Activated CD4-positive, alpha-beta T cell treated with anti-CD3 and anti-CD28 coated beads for 36 hours (primary cell): Measurements from ENCODE around the gene CHST10. TPM values are rescaled to one million over a fixed set of nuclear protein-coding genes. Genes with fewer than 3 reads are reported as not detected.
"Not testable (repeated sequence)": the region's sequence is repeated elsewhere in the genome, so short reads cannot be mapped to it uniquely, and the experiment has no call there.

ENCODE experiments used
- ATAC-seq: fragments of 200-7000 bp; cut with Tn5 transposase; one replicate; pipeline ENCODE4 v1.10.0; 2021; ENCODE audit warnings: mild to moderate bottlenecking, moderate library complexity
- CTCF ChIA-PET: fragments of 350-600 bp; sonication (Branson Sonifier 250); formaldehyde crosslinking; loops from one replicate; lab custom pipeline; 2021; ENCODE audit warnings: antibody characterized with exemption; lab: Charles Lee
- POLR2A ChIA-PET: fragments of 350-600 bp; sonication (Branson Sonifier 250); formaldehyde crosslinking; loops from one replicate; lab custom pipeline; 2021; ENCODE audit warnings: antibody characterized with exemption, inconsistent platforms; lab: Charles Lee
- DNase-seq: peaks from one replicate; pipeline ENCODE4 v3.0.0-alpha.2; 2020
- H3K27ac Mint-ChIP-seq: one replicate; pipeline ENCODE4 v1.8.0; 2021; ENCODE audit warnings: mixed read lengths
- H3K27me3 Mint-ChIP-seq: one replicate; pipeline ENCODE4 v1.8.0; 2021; ENCODE audit warnings: mixed read lengths
- H3K36me3 Mint-ChIP-seq: one replicate; pipeline ENCODE4 v1.8.0; 2021; ENCODE audit warnings: low read depth, mixed read lengths
- H3K4me1 Mint-ChIP-seq: one replicate; pipeline ENCODE4 v1.8.0; 2021; ENCODE audit warnings: mixed read lengths
- H3K4me3 Mint-ChIP-seq: one replicate; pipeline ENCODE4 v1.8.0; 2021; ENCODE audit warnings: mild to moderate bottlenecking, moderate library complexity, mixed read lengths
- H3K9me3 Mint-ChIP-seq: one replicate; pipeline ENCODE4 v1.8.0; 2021; ENCODE audit warnings: low read depth, mixed read lengths
- intact Hi-C, 2 experiments: fragments of 100-400 bp; cut with DNase I in 1 of 2; cut with micrococcal nuclease in 1 of 2; formaldehyde crosslinking; loops; one replicate each; pipeline versions ENCODE4 v1.14.2 to v1.15.1; 2022 to 2024; cut with DNase I, micrococcal nuclease
- total RNA-seq, 2 experiments: library from RNA; stranded (reverse); gene quantifications; one replicate each; pipeline ENCODE4 v1.2.3, GENCODE V29; 2021

The CHST10 gene
- total RNA-seq, 2 experiments from 2014 or later, result 5.9 to 6.2 TPM

DNA sequence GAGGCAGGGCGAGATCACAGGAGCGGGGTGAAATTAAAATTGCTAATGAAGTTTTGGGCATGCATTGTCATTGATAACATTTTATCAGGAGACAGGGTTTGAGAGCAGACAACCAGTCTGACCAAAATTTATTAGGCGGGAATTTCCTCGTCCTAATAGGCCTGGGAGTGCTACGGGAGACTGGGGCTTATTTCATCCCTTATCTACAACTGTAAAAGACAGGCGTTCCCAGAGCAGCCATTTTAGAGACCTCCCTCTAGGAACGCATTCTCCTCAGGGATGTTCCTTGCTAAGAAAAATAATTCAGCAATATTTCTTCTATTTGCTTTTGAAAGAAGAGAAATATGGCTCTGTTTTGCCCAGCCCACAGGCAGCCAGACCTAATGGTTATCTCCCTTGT lies 55.2 kb downstream of the CHST10 start:
- H3K9me3 Mint-ChIP-seq, H3K27me3 Mint-ChIP-seq, ATAC-seq, POLR2A ChIA-PET, DNase-seq, H3K4me1 Mint-ChIP-seq, CTCF ChIA-PET, H3K4me3 Mint-ChIP-seq, intact Hi-C loops, H3K36me3 Mint-ChIP-seq, H3K27ac Mint-ChIP-seq: not testable (repeated sequence)

DNA sequence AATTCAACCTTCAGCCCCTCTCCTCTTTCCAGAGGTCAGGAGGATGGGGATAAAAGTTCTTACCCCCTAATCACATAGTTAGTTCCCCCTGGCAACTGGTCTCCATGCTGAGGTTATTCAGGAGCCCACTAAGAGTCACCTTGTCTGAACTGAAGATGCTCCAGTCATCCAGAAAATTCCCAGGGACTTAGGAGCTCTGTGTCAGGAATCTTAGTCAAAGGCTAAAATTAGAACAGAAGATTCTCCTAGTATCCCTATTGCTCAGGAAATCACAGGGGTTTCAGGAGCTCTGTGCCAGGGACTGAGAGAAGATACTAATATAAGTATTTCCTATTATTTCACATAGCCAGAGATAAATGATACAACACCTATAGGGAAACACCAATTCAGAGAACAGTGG lies 57.9 kb downstream of the CHST10 start:
- ATAC-seq (no peak), DNase-seq (no peak)
- ChIA-PET CTCF (no interaction called here), POLR2A (no interaction called here)
- Mint-ChIP-seq H3K36me3 (no peaks in the 10 kb centered on the region), H3K9me3 (peaks cover 8% of the 10 kb centered on the region), H3K27me3 (peaks cover 10% of the 10 kb centered on the region), H3K4me1 (no peaks in the 10 kb centered on the region), H3K27ac (no peak overlapping the region), H3K4me3 (no peak overlapping the region)
- intact Hi-C loops, result no loop called here

DNA sequence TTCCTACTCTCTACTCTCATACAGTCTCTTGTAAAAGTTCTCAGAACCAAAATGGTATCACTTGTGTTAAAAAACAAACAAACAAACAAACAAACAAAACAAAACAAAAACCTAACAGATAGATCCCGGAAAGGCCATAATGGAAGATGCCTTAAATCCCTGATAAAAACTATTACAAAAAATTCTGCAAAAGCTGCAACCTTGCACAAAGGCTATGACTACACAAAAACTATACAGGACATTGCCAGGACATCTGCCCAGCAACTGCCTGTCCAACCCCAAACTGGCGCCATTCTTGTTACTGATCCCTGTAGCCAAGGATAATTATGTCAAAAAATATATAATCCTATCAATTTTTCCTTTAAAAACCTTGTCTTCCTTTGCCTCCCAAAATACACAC lies 58.9 kb downstream of the CHST10 start:
- ChIA-PET CTCF (no interaction called here), POLR2A (no interaction called here)
- DNase-seq (no peak), ATAC-seq (no peak)
- H3K36me3 Mint-ChIP-seq, result no peaks in the 10 kb centered on the region
- intact Hi-C loops, result no loop called here
- no peaks in the 10 kb centered on the region for H3K4me1 Mint-ChIP-seq
- H3K9me3 Mint-ChIP-seq, result peaks cover 8% of the 10 kb centered on the region
- H3K27ac Mint-ChIP-seq, result no peak overlapping the region
- no peak overlapping the region for H3K4me3 Mint-ChIP-seq
- H3K27me3 Mint-ChIP-seq, result peaks cover 15% of the 10 kb centered on the region

DNA sequence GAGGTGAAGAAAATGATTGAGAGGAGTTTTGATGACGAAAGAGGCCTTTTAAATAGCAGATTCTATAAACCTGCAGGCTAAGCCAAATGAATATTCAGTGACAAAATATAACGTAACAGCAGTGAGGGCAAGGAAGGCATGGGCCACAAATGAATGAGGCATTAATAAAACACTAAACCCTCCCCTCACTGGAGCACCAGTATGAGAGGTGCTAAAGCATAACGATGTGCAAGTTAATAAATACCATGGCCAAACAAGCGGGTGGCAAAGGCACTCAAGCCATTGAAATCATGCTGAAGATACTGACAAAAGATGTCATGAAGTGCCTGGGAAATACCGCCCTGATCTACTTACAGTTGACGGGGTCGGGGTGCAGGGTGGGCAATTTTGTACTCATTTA lies 64.9 kb downstream of the CHST10 start:
- H3K4me1 Mint-ChIP-seq, result no peaks in the 10 kb centered on the region
- peaks cover 20% of the 10 kb centered on the region for H3K27me3 Mint-ChIP-seq
- H3K9me3 Mint-ChIP-seq, result no peaks in the 10 kb centered on the region
- H3K36me3 Mint-ChIP-seq, result no peaks in the 10 kb centered on the region
- no peak overlapping the region for H3K27ac Mint-ChIP-seq
- intact Hi-C loops, result no loop called here
- no peak for DNase-seq
- ATAC-seq, result no peak
- ChIA-PET CTCF (no interaction called here), POLR2A (no interaction called here)
- no peak overlapping the region for H3K4me3 Mint-ChIP-seq

DNA sequence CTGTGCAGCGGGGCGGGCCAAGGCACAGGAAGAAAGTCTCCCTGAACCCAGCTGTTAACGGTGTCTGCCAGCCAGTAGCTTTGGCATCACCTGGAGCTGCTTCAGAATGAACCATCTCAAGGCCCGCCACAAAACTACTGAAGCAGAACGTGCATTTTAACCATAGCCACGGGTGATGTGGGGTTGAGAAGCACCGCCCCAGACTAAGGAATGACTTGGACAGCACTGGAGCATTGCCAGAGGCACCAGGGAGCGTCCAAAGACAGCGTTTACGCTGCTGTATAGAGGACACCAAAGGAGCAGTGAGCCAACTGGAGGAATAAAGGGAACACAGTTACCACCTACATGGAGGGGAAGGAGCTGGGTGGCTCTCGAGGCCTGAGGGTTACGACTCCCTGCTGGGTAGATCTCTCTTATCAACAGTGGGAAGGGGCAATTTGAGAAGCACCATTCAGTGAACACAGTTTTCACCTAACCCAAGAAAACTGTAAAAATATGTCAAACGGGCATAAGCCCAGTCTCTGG lies 66.7 kb downstream of the CHST10 start:
- H3K27ac Mint-ChIP-seq, result no peak overlapping the region
- H3K4me1 Mint-ChIP-seq, result no peaks in the 10 kb centered on the region
- H3K36me3 Mint-ChIP-seq, result no peaks in the 10 kb centered on the region
- DNase-seq (no peak), ATAC-seq (no peak)
- no peak overlapping the region for H3K4me3 Mint-ChIP-seq
- H3K9me3 Mint-ChIP-seq, result no peaks in the 10 kb centered on the region
- ChIA-PET POLR2A (no interaction called here), CTCF (interaction anchor here (2.5 kb wide), 1 partner anchor 31 kb away, joined by 7 read pairs; no protein-coding TSS in a partner anchor)
- intact Hi-C loops, result no loop called here
- peaks cover 14% of the 10 kb centered on the region for H3K27me3 Mint-ChIP-seq

DNA sequence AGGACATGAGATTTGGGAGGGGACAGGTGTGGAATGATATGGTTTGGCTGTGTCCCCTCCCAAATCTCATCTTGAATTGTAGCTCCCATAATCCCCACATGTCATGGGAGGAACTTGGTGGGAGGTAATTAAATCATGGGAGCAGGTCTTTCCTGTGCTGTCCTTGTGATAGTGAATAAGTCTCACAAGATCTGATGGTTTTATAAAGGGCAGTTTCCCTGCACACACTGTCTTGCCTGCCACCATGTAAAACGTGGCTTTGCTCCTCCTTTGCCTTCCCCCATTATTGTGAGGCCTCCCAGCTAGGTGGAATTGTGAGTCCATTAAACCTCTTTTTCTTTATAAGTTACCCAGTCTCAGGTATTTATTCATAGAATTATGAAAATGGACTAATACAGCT lies 72.3 kb downstream of the CHST10 start:
- H3K9me3 Mint-ChIP-seq, ATAC-seq, H3K4me3 Mint-ChIP-seq: not testable (repeated sequence)

DNA sequence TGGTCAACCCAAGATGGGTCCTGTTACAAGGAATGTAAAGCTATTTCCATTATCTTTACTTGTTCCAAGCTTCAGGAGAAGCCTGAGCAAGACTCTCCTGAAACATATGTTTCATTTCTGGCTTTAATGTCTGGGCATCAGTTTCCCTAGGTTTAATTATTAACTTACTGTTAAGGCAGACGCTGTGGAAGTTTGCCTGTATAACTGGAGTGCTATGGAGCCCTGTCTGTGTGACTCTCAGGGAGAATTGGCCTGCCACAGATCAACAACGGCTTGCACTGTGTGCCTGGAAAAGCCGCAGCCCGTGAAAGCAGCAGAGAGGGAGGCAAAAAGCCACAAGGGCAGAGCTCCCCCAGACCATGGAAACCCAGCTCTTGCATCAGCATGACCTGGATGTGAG lies 73.0 kb downstream of the CHST10 start:
- ATAC-seq (no peak), DNase-seq (no peak)
- CTCF ChIA-PET, result interaction anchor here (0.6 kb wide), 1 partner anchor 1177 kb away, joined by 4 read pairs; no protein-coding TSS in a partner anchor
- H3K4me3 Mint-ChIP-seq, result no peak overlapping the region
- intact Hi-C loops, result no loop called here
- no peaks in the 10 kb centered on the region for H3K36me3 Mint-ChIP-seq
- peaks cover 6% of the 10 kb centered on the region for H3K27me3 Mint-ChIP-seq
- peaks cover 5% of the 10 kb centered on the region for H3K9me3 Mint-ChIP-seq
- H3K27ac Mint-ChIP-seq, result no peak overlapping the region
- H3K4me1 Mint-ChIP-seq, result no peaks in the 10 kb centered on the region
- POLR2A ChIA-PET, result no interaction called here

More for the DNA sequence above, 72.3 kb downstream of the CHST10 start:
- H3K27me3 Mint-ChIP-seq, CTCF ChIA-PET, POLR2A ChIA-PET, H3K27ac Mint-ChIP-seq, H3K4me1 Mint-ChIP-seq, DNase-seq, H3K36me3 Mint-ChIP-seq, intact Hi-C loops: not testable (repeated sequence)

DNA sequence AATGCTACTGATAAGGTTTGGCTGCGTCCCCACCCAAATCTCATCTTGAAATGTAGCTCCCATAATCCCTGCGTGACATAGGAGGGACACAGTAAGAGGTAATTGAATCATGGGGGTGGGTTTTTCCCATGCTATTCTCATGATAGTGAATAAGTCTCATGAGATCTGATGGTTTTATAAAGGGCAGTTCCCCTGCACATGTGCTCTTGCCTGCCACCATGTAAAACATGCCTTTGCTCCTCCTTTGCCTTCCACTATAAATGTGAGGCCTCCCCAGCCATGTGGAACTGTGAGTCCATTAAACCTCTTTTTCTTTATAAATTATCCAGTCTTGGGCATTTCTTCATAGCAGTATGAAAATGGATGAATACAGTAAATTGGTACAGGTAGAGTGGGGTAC lies 75.0 kb downstream of the CHST10 start:
- H3K27ac Mint-ChIP-seq, H3K27me3 Mint-ChIP-seq, DNase-seq, H3K36me3 Mint-ChIP-seq, POLR2A ChIA-PET, H3K4me1 Mint-ChIP-seq, H3K4me3 Mint-ChIP-seq, intact Hi-C loops, CTCF ChIA-PET, H3K9me3 Mint-ChIP-seq, ATAC-seq: not testable (repeated sequence)

Other genes with a start within 250 kb of the CHST10 start
- under 1 TPM; 0.02 to 0.04 TPM for gene LONRF2, start 95.2 kb downstream of the CHST10 start, total RNA-seq
- gene NMS, start 52.8 kb upstream of the CHST10 start, total RNA-seq, result not detected
- gene PDCL3, start 145.3 kb upstream of the CHST10 start, total RNA-seq, result 10 to 100 TPM; 39.3 to 41.9 TPM